A549 (cell line): ENCODE data around the gene DYNC1I2. TPM values are rescaled to one million over a fixed set of nuclear protein-coding genes. Genes with fewer than 3 reads are reported as not detected.

Experiments used
- ATAC-seq, 2 experiments: fragments of 200-7000 bp in 1 of 2; fragments of >200 bp in 1 of 2; cut with Nextera tagmentation in 1 of 2; cut with Tn5 transposase in 1 of 2; 3 replicates each; pipeline versions ENCODE4 v1.8.0 to v1.9.1; 2018 to 2020; ENCODE audit warnings: mild to moderate bottlenecking in 1 of 2, moderate library complexity in 1 of 2
- CTCF ChIA-PET: fragments of 300-600 bp; sonication (Branson Sonifier 250); formaldehyde crosslinking; extraction: SDS; loops from one replicate; lab custom pipeline; 2021; ENCODE audit warnings: antibody characterized with exemption, inconsistent platforms; lab: Yijun Ruan, JAX
- POLR2A ChIA-PET: fragments of 350-600 bp; formaldehyde crosslinking; extraction: SDS; loops from one replicate; lab custom pipeline; 2021; ENCODE audit warnings: antibody characterized with exemption, inconsistent platforms; lab: Yijun Ruan, JAX
- DNase-seq, 2 experiments: peaks; one replicate each; pipeline versions ENCODE4 v3.0.0 to v3.0.0-alpha.2; 2011 to 2016; ENCODE audit warnings: low read depth in 1 of 2, low spot score in 1 of 2
- FAIRE-seq: peaks from 2 replicates; lab custom pipeline; 2011; peaks lifted over from hg19 to GRCh38; lab: Jason Lieb, UNC
- H3K27ac ChIP-seq, 2 experiments: fragments of >200 bp; sonication (Bioruptor Twin); formaldehyde crosslinking; 3 replicates each; pipeline ENCODE4 v1.5.1; 2016 to 2017
- H3K4me1 ChIP-seq: fragments of >200 bp; sonication (Bioruptor Twin); formaldehyde crosslinking; 3 replicates; pipeline ENCODE4 v1.6.1; 2016
- H3K4me2 ChIP-seq: fragments of >200 bp; sonication (Bioruptor Twin); formaldehyde crosslinking; 3 replicates; pipeline ENCODE4 v1.6.1; 2016
- H3K4me3 ChIP-seq: fragments of >200 bp; sonication (Bioruptor Twin); formaldehyde crosslinking; 3 replicates; pipeline ENCODE4 v1.5.1; 2016
- H3K9me3 ChIP-seq: fragments of >200 bp; sonication (Bioruptor Twin); formaldehyde crosslinking; 3 replicates; pipeline ENCODE4 v1.6.1; 2016
- EP300 ChIP-seq, 2 experiments: fragments of >200 bp; sonication (Bioruptor Twin); formaldehyde crosslinking; IDR thresholded peaks; 2 replicates in 1 of 2; 3 replicates in 1 of 2; pipeline ENCODE4 v1.6.1; 2016 to 2017
- ESRRA ChIP-seq: fragments of 150-350 bp; IDR thresholded peaks from 2 replicates; pipeline ENCODE4 v1.6.1; 2014; ENCODE audit warnings: mild to moderate bottlenecking, low read length, borderline replicate concordance
- FOSB ChIP-seq: fragments of 250-450 bp; sonication (Bioruptor Pico); IDR thresholded peaks from 2 replicates; pipeline ENCODE4 v1.5.0; 2020; ENCODE audit warnings: mild to moderate bottlenecking, moderate library complexity
- FOSL2 ChIP-seq, 2 experiments: fragments of 450-650 bp in 1 of 2; fragments of >200 bp in 1 of 2; sonication (Bioruptor Twin) in 1 of 2; formaldehyde crosslinking; IDR thresholded peaks; 2 replicates each; pipeline versions ENCODE4 v1.5.0 to v1.6.1; 2016 to 2020; ENCODE audit warnings: mild to moderate bottlenecking in 1 of 2, moderate library complexity in 1 of 2
- HDAC2 ChIP-seq: fragments of 200-600 bp; sonication (generic); IDR thresholded peaks from 2 replicates; pipeline ENCODE4 v1.6.1; 2016
- HOXA7 ChIP-seq: fragments of 250-450 bp; sonication (Bioruptor Pico); IDR thresholded peaks from 2 replicates; pipeline ENCODE4 v1.5.0; 2020; ENCODE audit warnings: mild to moderate bottlenecking, moderate library complexity
- HOXB13 ChIP-seq: fragments of 250-450 bp; sonication (Bioruptor Pico); IDR thresholded peaks from 2 replicates; pipeline ENCODE4 v1.5.0; 2020; ENCODE audit warnings: low read depth, mild to moderate bottlenecking, moderate library complexity
- HOXB5 ChIP-seq: fragments of 250-450 bp; sonication (Bioruptor Pico); IDR thresholded peaks from 2 replicates; pipeline ENCODE4 v1.5.0; 2020; ENCODE audit warnings: mild to moderate bottlenecking, moderate library complexity
- JUN ChIP-seq, 2 experiments: fragments of >200 bp; sonication (Bioruptor Twin); formaldehyde crosslinking; IDR thresholded peaks; 2 replicates in 1 of 2; 3 replicates in 1 of 2; pipeline ENCODE4 v1.6.1; 2016 to 2017
- JUNB ChIP-seq: fragments of >200 bp; sonication (Bioruptor Twin); formaldehyde crosslinking; IDR thresholded peaks from 2 replicates; pipeline ENCODE4 v1.6.1; 2016
- NFE2L2 ChIP-seq: fragments of 150-350 bp; conservative IDR thresholded peaks from 2 replicates; pipeline ENCODE4 v1.6.1; 2014; ENCODE audit warnings: low read length
- NR3C1 ChIP-seq: fragments of >200 bp; sonication (Bioruptor Twin); formaldehyde crosslinking; IDR thresholded peaks from 3 replicates; pipeline ENCODE4 v1.6.1; 2017
- PHF8 ChIP-seq: fragments of 200-600 bp; sonication (generic); IDR thresholded peaks from 2 replicates; pipeline ENCODE4 v1.6.1; 2016; ENCODE audit warnings: low read depth, mild to moderate bottlenecking, antibody characterized with exemption, moderate library complexity, borderline replicate concordance
- POLR2A ChIP-seq: IDR thresholded peaks from 2 replicates; pipeline ENCODE4 v1.6.1; 2012; ENCODE audit warnings: mild to moderate bottlenecking, low read length
- POLR2AphosphoS2 ChIP-seq: conservative IDR thresholded peaks from 2 replicates; pipeline ENCODE4 v1.6.1; 2012; ENCODE audit warnings: low read length, improper control_type of control experiment, inconsistent platforms
- RAD21 ChIP-seq, 2 experiments: fragments of >200 bp in 1 of 2; sonication (Bioruptor Twin) in 1 of 2; formaldehyde crosslinking in 1 of 2; IDR thresholded peaks in 1 of 2; conservative IDR thresholded peaks in 1 of 2; 2 replicates in 1 of 2; 3 replicates in 1 of 2; pipeline ENCODE4 v1.6.1; 2012 to 2018; ENCODE audit warnings: inconsistent platforms in 1 of 2
- RARB ChIP-seq: fragments of 250-450 bp; sonication (Bioruptor Pico); IDR thresholded peaks from 2 replicates; pipeline ENCODE4 v1.8.0; 2021; ENCODE audit warnings: mild to moderate bottlenecking, moderate library complexity
- RFX5 ChIP-seq: fragments of 450-650 bp; IDR thresholded peaks from 2 replicates; pipeline ENCODE4 v1.7.1; 2014; ENCODE audit warnings: antibody characterized with exemption, mild to moderate bottlenecking, moderate library complexity
- RNF2 ChIP-seq: fragments of 200-600 bp; sonication (generic); IDR thresholded peaks from 2 replicates; pipeline ENCODE4 v1.6.1; 2016; ENCODE audit warnings: low read depth, mild to moderate bottlenecking, antibody characterized with exemption, moderate library complexity, borderline replicate concordance
- SREBF2 ChIP-seq: fragments of 450-650 bp; IDR thresholded peaks from 2 replicates; pipeline ENCODE4 v1.6.1; 2014; ENCODE audit warnings: mild to moderate bottlenecking, moderate library complexity
- WGBS: methylation state at CpG from one replicate; pipeline ENCODE4 v1.1.6; 2017; ENCODE audit errors: missing lambda C conversion rate; 5-methylcytosine and 5-hydroxymethylcytosine counted together
- polyA plus RNA-seq, 4 experiments: library from polyadenylated mRNA; depleted of rRNA in 3 of 4; stranded (reverse); fragments of >200 nt; fragmentation: RNase III in 1 of 4; extraction: RNeasy Plus Mini Kit Qiagen cat#74134 plus additional on column Dnase treatment in 1 of 4; gene quantifications; 2 replicates in 3 of 4; 3 replicates in 1 of 4; pipeline ENCODE4 v1.2.3, GENCODE V29; 2011 to 2017
- TF ChIP-seq, protein P1 (sequence below): fragments of 250-450 bp; sonication (Bioruptor Pico); IDR thresholded peaks from 2 replicates; pipeline ENCODE4 v1.5.0; 2021; ENCODE audit warnings: mild to moderate bottlenecking, moderate library complexity, borderline replicate concordance

Gene DYNC1I2
- polyA plus RNA-seq, 2 of the 4 experiments (the other 2 are of a cell fraction), result 87.6 to 150 TPM

DNA sequence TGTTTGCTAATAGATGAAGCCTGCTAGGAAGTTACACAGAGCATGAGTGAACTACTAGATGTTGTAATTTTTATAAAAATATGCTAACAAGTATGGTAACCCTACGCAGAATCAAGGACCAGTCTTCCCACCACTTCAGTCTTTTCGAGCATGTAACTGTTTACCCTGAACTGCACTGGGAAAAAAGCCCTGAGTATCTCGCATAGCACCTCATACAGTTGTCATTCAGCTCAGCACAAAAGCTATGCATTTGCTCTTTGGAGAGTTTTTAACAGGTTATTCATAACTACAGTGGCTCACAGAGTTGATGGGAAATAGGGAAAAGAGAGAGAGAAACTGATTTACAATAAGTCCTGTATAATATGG is 42.7 kb downstream of the DYNC1I2 start:
- Histone ChIP-seq H3K9me3 (no peaks in the 10 kb centered on the region), H3K4me3 (no peak overlapping the region), H3K4me2 (no peak overlapping the region), H3K4me1 (no peaks in the 10 kb centered on the region), H3K27ac (no peak overlapping the region)
- DNase-seq, result no peak
- CTCF ChIA-PET, result interaction anchor here (1.3 kb wide), 1 partner anchor 377 kb away, joined by 5 read pairs; no protein-coding TSS in a partner anchor
- FAIRE-seq, result no peak
- no peak for TF ChIP-seq HDAC2
- no peak for TF ChIP-seq HOXB13 (CRISPR knock-in tag)
- no peak for TF ChIP-seq ESRRA
- no peak for TF ChIP-seq RAD21 (conservative IDR thresholded peaks at IDR 0.05 in 1 of 2, IDR thresholded peaks at IDR 0.05 in 1 of 2)
- no peak for TF ChIP-seq JUNB
- TF ChIP-seq JUN (IDR thresholded peaks at IDR 0.05), result no peak
- TF ChIP-seq FOSB, result no peak
- TF ChIP-seq POLR2AphosphoS2, result no peak
- TF ChIP-seq PHF8, result no peak
- TF ChIP-seq NR3C1, result no peak
- no peak for TF ChIP-seq SREBF2
- ATAC-seq, result no peak
- POLR2A ChIA-PET, result no interaction called here
- 61% methylated on average over 3 of the region's 3 CpGs for WGBS

- CTCF ChIA-PET, result interaction anchor here (1.3 to 1.5 kb wide), 3 partner anchors 14 to 379 kb away, joined by 3 read pairs; no protein-coding TSS in a partner anchor
- no peak overlapping the region for H3K27ac ChIP-seq
- POLR2A ChIA-PET, result no interaction called here
- no peaks in the 10 kb centered on the region for H3K9me3 ChIP-seq
- ATAC-seq (no peak), DNase-seq (no peak), FAIRE-seq (no peak)
- no peak overlapping the region for H3K4me3 ChIP-seq
- H3K4me1 ChIP-seq, result no peaks in the 10 kb centered on the region
- WGBS, result 97% methylated on average over 4 of the region's 4 CpGs
- H3K4me2 ChIP-seq, result no peak overlapping the region
- TF ChIP-seq, protein P1, sequence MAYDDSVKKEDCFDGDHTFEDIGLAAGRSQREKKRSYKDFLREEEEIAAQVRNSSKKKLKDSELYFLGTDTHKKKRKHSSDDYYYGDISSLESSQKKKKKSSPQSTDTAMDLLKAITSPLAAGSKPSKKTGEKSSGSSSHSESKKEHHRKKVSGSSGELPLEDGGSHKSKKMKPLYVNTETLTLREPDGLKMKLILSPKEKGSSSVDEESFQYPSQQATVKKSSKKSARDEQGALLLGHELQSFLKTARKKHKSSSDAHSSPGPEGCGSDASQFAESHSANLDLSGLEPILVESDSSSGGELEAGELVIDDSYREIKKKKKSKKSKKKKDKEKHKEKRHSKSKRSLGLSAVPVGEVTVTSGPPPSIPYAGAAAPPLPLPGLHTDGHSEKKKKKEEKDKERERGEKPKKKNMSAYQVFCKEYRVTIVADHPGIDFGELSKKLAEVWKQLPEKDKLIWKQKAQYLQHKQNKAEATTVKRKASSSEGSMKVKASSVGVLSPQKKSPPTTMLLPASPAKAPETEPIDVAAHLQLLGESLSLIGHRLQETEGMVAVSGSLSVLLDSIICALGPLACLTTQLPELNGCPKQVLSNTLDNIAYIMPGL (CRISPR knock-in tag), result no peak
- TF ChIP-seq HOXB5 (no peak), FOSL2 (IDR thresholded peaks at IDR 0.05) (no peak), FOSL2 (CRISPR knock-in tag; IDR thresholded peaks at IDR 0.05) (no peak), EP300 (IDR thresholded peaks at IDR 0.05) (no peak)
These were observed 48.9 kb downstream of the DYNC1I2 start for GRCh38 chr2:171735991-171736710.

DNA sequence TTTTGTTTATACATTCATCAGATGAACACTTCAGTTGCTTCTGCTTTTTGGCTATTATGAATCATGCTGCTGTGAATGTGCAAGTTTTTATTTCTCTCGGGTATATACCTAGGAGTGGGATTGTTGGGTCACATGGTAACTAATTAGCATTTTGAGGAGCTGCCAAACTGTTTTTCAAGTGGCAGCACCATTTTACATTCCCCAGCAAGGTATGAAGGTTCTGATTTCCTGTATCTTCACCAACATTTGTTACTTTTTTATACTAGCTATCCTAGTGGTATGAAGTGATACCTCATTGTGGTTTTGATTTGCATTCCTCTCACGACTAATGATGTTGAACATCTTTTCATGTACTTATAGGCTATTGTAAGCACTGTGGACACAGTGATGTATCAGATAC is 53.9 kb downstream of the DYNC1I2 start:
- Histone ChIP-seq H3K4me1 (no peaks in the 10 kb centered on the region), H3K4me3 (no peak overlapping the region), H3K27ac (no peak overlapping the region), H3K4me2 (no peak overlapping the region), H3K9me3 (no peaks in the 10 kb centered on the region)
- DNase-seq (no peak), FAIRE-seq (no peak), ATAC-seq (no peak)
- POLR2A ChIA-PET, result no interaction called here
- 73% methylated on average over 2 of the region's 2 CpGs for WGBS
- CTCF ChIA-PET, result no interaction called here
- TF ChIP-seq NFE2L2 (no peak), RFX5 (no peak), ESRRA (no peak), RARB (no peak), HDAC2 (no peak), POLR2A (no peak), PHF8 (no peak), EP300 (IDR thresholded peaks at IDR 0.05) (no peak), RNF2 (no peak), HOXA7 (CRISPR knock-in tag) (no peak)
- TF ChIP-seq, protein P1 (CRISPR knock-in tag), result no peak
